Suprapubic skin (tissue), 3 donors: ENCODE data around the gene DIAPH3.

Source experiments
- EP300 ChIP-seq: sonication (generic); formaldehyde crosslinking; IDR thresholded peaks from one replicate; pipeline ENCODE4 v1.6.1; 2017; ENCODE audit warnings: antibody characterized with exemption
- POLR2A ChIP-seq, 2 donors: fragments of 450-650 bp; IDR thresholded peaks; one replicate each; pipeline ENCODE4 v1.6.1; 2017; ENCODE audit warnings: antibody characterized with exemption in 2 of 2, mild to moderate bottlenecking in 2 of 2, moderate library complexity in 2 of 2
- TF ChIP-seq, protein P1 (sequence below), 2 donors: fragments of 200-600 bp in 1 of 2; fragments of 450-650 bp in 1 of 2; sonication (generic) in 1 of 2; IDR thresholded peaks; one replicate each; pipeline ENCODE4 v1.5.1; 2016 to 2019; ENCODE audit warnings: antibody characterized with exemption in 2 of 2, mild to moderate bottlenecking in 1 of 2, moderate library complexity in 1 of 2

DNA sequence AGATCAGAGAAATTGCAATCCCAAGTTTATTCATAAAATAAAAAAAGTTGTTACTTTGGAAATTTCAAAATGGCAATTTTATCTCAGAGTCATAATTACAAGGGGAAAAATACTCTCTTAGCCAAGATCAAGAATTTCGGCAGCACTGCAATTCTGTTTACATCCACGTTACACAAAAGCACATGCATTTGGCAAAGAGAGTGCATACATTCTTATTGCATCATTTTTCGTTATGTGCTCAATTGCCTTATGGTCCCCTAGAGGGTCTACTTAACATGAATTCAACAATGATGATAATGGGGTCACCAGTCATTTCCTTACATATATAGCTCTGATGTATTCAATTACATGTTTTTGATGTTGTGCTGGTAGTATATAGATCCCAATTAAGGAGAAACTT lies 498.0 kb downstream of the DIAPH3 start:
- TF ChIP-seq, protein P1, sequence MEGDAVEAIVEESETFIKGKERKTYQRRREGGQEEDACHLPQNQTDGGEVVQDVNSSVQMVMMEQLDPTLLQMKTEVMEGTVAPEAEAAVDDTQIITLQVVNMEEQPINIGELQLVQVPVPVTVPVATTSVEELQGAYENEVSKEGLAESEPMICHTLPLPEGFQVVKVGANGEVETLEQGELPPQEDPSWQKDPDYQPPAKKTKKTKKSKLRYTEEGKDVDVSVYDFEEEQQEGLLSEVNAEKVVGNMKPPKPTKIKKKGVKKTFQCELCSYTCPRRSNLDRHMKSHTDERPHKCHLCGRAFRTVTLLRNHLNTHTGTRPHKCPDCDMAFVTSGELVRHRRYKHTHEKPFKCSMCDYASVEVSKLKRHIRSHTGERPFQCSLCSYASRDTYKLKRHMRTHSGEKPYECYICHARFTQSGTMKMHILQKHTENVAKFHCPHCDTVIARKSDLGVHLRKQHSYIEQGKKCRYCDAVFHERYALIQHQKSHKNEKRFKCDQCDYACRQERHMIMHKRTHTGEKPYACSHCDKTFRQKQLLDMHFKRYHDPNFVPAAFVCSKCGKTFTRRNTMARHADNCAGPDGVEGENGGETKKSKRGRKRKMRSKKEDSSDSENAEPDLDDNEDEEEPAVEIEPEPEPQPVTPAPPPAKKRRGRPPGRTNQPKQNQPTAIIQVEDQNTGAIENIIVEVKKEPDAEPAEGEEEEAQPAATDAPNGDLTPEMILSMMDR (IDR thresholded peaks at IDR 0.05) = no peak
- TF ChIP-seq POLR2A (IDR thresholded peaks at IDR 0.05) (no peak), EP300 (no peak)
